Activated CD8-positive, alpha-beta T cell treated with anti-CD3 and anti-CD28 coated beads for 36 hours (primary cell): ENCODE results near the gene ORC1. TPM values are rescaled to one million over a fixed set of nuclear protein-coding genes. Genes with fewer than 3 reads are reported as not detected.

Source experiments
- ATAC-seq: fragments of 200-7000 bp; cut with Tn5 transposase; one replicate; pipeline ENCODE4 v1.10.0; 2021; ENCODE audit warnings: mild to moderate bottlenecking, moderate library complexity
- CTCF ChIA-PET: fragments of 350-600 bp; sonication (Branson Sonifier 250); formaldehyde crosslinking; loops from one replicate; lab custom pipeline; 2021; ENCODE audit warnings: antibody characterized with exemption; lab: Charles Lee
- POLR2A ChIA-PET: fragments of 350-600 bp; sonication (Branson Sonifier 250); formaldehyde crosslinking; loops from one replicate; lab custom pipeline; 2021; ENCODE audit warnings: antibody characterized with exemption; lab: Charles Lee
- DNase-seq: peaks from one replicate; pipeline ENCODE4 v3.0.0-alpha.2; 2020
- H3K27ac Mint-ChIP-seq: one replicate; pipeline ENCODE4 v1.8.0; 2021; ENCODE audit warnings: mild to moderate bottlenecking, mixed read lengths
- H3K27me3 Mint-ChIP-seq: one replicate; pipeline ENCODE4 v1.8.0; 2021; ENCODE audit warnings: mixed read lengths
- H3K36me3 Mint-ChIP-seq: one replicate; pipeline ENCODE4 v1.8.0; 2021; ENCODE audit warnings: low read depth, mixed read lengths
- H3K4me1 Mint-ChIP-seq: one replicate; pipeline ENCODE4 v1.8.0; 2021; ENCODE audit warnings: low read depth, mixed read lengths
- H3K4me3 Mint-ChIP-seq: one replicate; pipeline ENCODE4 v1.8.0; 2021; ENCODE audit warnings: mild to moderate bottlenecking, moderate library complexity, mixed read lengths
- H3K9me3 Mint-ChIP-seq: one replicate; pipeline ENCODE4 v1.8.0; 2021; ENCODE audit warnings: mixed read lengths
- intact Hi-C: fragments of 100-400 bp; cut with micrococcal nuclease; formaldehyde crosslinking; loops from one replicate; pipeline ENCODE4 v1.10.0; 2022
- total RNA-seq, 2 experiments: library from RNA; stranded (reverse); gene quantifications; one replicate each; pipeline ENCODE4 v1.2.3, GENCODE V29; 2021
- TF ChIP-seq, protein P1 (sequence below): fragments of 200-600 bp; IDR thresholded peaks from one replicate; pipeline ENCODE4 v1.8.0; 2022; ENCODE audit warnings: antibody characterized with exemption, mild to moderate bottlenecking

Gene ORC1
- total RNA-seq, 2 experiments from 2014 or later: 51.0 to 51.8 TPM

DNA sequence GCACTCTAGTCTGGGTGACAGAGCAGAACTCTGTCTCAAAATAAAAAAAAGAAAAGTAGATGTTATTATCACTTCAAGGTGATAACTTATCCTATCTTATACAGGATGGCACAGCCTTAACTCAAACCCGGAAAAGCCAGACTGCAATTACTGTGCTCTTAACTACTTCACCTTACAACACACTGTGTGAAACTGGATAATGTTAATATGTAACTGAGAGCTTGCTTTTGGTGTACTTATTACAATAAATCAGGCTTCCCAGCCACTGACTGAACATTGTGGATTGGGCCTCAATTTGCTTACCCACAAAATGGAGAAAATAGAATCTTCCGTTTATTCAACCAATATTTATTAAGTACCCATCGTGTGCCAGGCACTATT, 1.4 kb downstream of the ORC1 start:
- Mint-ChIP-seq H3K9me3 (no peaks in the 10 kb centered on the region), H3K4me3 (peak overlapping the region; percentile 98), H3K27ac (peak overlapping the region; percentile 42), H3K4me1 (peaks cover 41% of the 10 kb centered on the region), H3K27me3 (no peaks in the 10 kb centered on the region), H3K36me3 (peaks cover 62% of the 10 kb centered on the region)
- no peak for ATAC-seq
- no peak for DNase-seq
- TF ChIP-seq, protein P1, sequence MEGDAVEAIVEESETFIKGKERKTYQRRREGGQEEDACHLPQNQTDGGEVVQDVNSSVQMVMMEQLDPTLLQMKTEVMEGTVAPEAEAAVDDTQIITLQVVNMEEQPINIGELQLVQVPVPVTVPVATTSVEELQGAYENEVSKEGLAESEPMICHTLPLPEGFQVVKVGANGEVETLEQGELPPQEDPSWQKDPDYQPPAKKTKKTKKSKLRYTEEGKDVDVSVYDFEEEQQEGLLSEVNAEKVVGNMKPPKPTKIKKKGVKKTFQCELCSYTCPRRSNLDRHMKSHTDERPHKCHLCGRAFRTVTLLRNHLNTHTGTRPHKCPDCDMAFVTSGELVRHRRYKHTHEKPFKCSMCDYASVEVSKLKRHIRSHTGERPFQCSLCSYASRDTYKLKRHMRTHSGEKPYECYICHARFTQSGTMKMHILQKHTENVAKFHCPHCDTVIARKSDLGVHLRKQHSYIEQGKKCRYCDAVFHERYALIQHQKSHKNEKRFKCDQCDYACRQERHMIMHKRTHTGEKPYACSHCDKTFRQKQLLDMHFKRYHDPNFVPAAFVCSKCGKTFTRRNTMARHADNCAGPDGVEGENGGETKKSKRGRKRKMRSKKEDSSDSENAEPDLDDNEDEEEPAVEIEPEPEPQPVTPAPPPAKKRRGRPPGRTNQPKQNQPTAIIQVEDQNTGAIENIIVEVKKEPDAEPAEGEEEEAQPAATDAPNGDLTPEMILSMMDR: no peak
- ChIA-PET CTCF (interaction anchor here (1.1 kb wide), 1 partner anchor 21 kb away, joined by 3 read pairs; no protein-coding TSS in a partner anchor), POLR2A (interaction anchor here (3.0 kb wide), 2 partner anchors 9 to 10 kb away, joined by 12 to 17 read pairs; no protein-coding TSS in a partner anchor)
- intact Hi-C loops: loop anchor here (10.0 kb wide), 1 partner anchor 252 kb away; no protein-coding TSS in a partner anchor

- TF ChIP-seq, protein P1: no peak
- POLR2A ChIA-PET: interaction anchor here (0.9 to 1.2 kb wide), 5 partner anchors 16 to 243 kb away, joined by 3 read pairs; no protein-coding TSS in a partner anchor
- H3K27ac Mint-ChIP-seq: no peak overlapping the region
- no peaks in the 10 kb centered on the region for H3K9me3 Mint-ChIP-seq
- peaks cover 23% of the 10 kb centered on the region for H3K4me1 Mint-ChIP-seq
- CTCF ChIA-PET: no interaction called here
- no peaks in the 10 kb centered on the region for H3K27me3 Mint-ChIP-seq
- intact Hi-C loops: loop anchor here (10.0 kb wide), 1 partner anchor 255 kb away; no protein-coding TSS in a partner anchor
- peaks cover 64% of the 10 kb centered on the region for H3K36me3 Mint-ChIP-seq
- no peak overlapping the region for H3K4me3 Mint-ChIP-seq
- DNase-seq (no peak), ATAC-seq (no peak)
Observed at GRCh38 chr1:52400131-52400530, 4.1 kb downstream of the ORC1 start.

- H3K27me3 Mint-ChIP-seq: no peaks in the 10 kb centered on the region
- POLR2A ChIA-PET: interaction anchor here (0.5 to 1.2 kb wide), 6 partner anchors 15 to 243 kb away, joined by 3 read pairs; no protein-coding TSS in a partner anchor
- DNase-seq: no peak
- TF ChIP-seq, protein P1: no peak
- no peaks in the 10 kb centered on the region for H3K9me3 Mint-ChIP-seq
- intact Hi-C loops: loop anchor here (10.0 kb wide), 1 partner anchor 255 kb away; no protein-coding TSS in a partner anchor
- no peak for ATAC-seq
- H3K27ac Mint-ChIP-seq: no peak overlapping the region
- H3K4me3 Mint-ChIP-seq: no peak overlapping the region
- H3K36me3 Mint-ChIP-seq: peaks cover 69% of the 10 kb centered on the region
- peaks cover 23% of the 10 kb centered on the region for H3K4me1 Mint-ChIP-seq
- CTCF ChIA-PET: interaction anchor here (0.6 kb wide), 1 partner anchor 1402 kb away, joined by 3 read pairs; no protein-coding TSS in a partner anchor
Observed at GRCh38 chr1:52399629-52400028, 4.6 kb downstream of the ORC1 start.

- no peaks in the 10 kb centered on the region for H3K27me3 Mint-ChIP-seq
- no peaks in the 10 kb centered on the region for H3K4me1 Mint-ChIP-seq
- H3K9me3 Mint-ChIP-seq: no peaks in the 10 kb centered on the region
- ChIA-PET CTCF (interaction anchor here (1.0 kb wide), 1 partner anchor 12 kb away, joined by 3 read pairs; the partner anchor contains the start of genes ORC1 and PRPF38A), POLR2A (interaction anchor here (1.0 to 3.0 kb wide), 3 partner anchors 8 to 304 kb away, joined by 3 to 17 read pairs (median 4); partner anchors contain the start of genes ORC1 and PRPF38A)
- TF ChIP-seq, protein P1: no peak
- peaks cover 74% of the 10 kb centered on the region for H3K36me3 Mint-ChIP-seq
- ATAC-seq (no peak), DNase-seq (no peak)
- no peak overlapping the region for H3K4me3 Mint-ChIP-seq
- no peak overlapping the region for H3K27ac Mint-ChIP-seq
- intact Hi-C loops: no loop called here
Observed at GRCh38 chr1:52393174-52393573, 11.0 kb downstream of the ORC1 start.

GRCh38 chr1:52386458-52386857, 17.8 kb downstream of the ORC1 start:
- intact Hi-C loops: no loop called here
- CTCF ChIA-PET: no interaction called here
- no peak for DNase-seq
- TF ChIP-seq, protein P1: no peak
- H3K27ac Mint-ChIP-seq: no peak overlapping the region
- no peaks in the 10 kb centered on the region for H3K9me3 Mint-ChIP-seq
- no peaks in the 10 kb centered on the region for H3K4me1 Mint-ChIP-seq
- H3K4me3 Mint-ChIP-seq: no peak overlapping the region
- POLR2A ChIA-PET: interaction anchor here (0.6 kb wide), 1 partner anchor 11 kb away, joined by 3 read pairs; no protein-coding TSS in a partner anchor
- peaks cover 74% of the 10 kb centered on the region for H3K36me3 Mint-ChIP-seq
- H3K27me3 Mint-ChIP-seq: no peaks in the 10 kb centered on the region
- ATAC-seq: no peak
